Retinal pigment epithelial cell (primary cell): ENCODE results near the gene SHC2.

Experiments
- DNase-seq: peaks from one replicate; pipeline ENCODE4 v3.0.0-alpha.2; 2010; ENCODE audit warnings: low read depth
- H3K4me3 ChIP-seq: 2 replicates; pipeline ENCODE4 v1.5.1; 2011; ENCODE audit warnings: mild to moderate bottlenecking, low read length, control low read depth, moderate library complexity
- CTCF ChIP-seq: conservative IDR thresholded peaks from 2 replicates; pipeline ENCODE4 v1.5.1; 2011; ENCODE audit warnings: low read depth, low read length, control low read depth, inconsistent platforms

The SHC2 gene

GRCh38 chr19:489418-490196, 28.8 kb upstream of the SHC2 start:
- peak; percentile 10 for TF ChIP-seq CTCF
- no peak for DNase-seq
- H3K4me3 ChIP-seq, result peak overlapping the region; percentile 71

GRCh38 chr19:488505-489417, 27.9 kb upstream of the SHC2 start:
- H3K4me3 ChIP-seq, result peak overlapping the region; percentile 71
- DNase-seq, result peak; percentile 76
- no peak for TF ChIP-seq CTCF

DNA sequence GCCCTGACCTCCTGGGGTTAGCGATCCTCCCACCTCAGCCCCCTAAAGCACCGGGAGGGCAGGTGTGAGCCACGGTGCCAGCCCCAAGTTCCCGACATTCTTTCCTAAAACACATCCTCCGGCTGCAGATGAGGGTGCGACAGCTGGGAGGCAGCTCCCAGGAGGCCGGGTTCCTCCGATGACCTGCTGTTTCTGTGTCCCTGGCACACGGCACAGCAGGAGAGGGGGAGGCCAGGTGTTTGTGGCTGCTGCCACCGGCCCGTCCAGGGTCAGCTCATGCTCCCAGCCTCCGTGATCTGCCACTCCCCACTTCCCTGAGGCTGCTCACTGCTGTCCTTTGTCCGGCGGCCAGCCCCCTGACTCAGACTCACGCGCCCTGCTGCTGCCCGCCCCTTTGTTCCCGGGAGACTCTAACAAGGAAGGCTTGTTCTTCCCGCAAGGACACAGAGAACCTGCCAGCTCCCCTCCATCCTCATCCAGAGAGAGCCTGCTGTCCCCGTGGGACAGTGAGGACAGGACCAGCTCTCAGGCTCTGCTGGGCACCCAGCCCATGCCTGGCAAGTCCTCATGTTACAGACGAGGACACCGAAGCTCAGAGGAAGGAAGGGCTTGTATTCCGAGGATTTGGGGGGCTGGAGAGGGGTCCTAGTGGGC, 24.9 kb upstream of the SHC2 start:
- H3K4me3 ChIP-seq, result peak overlapping the region; percentile 9
- peak; percentile 78 for DNase-seq
- no peak for TF ChIP-seq CTCF

DNA sequence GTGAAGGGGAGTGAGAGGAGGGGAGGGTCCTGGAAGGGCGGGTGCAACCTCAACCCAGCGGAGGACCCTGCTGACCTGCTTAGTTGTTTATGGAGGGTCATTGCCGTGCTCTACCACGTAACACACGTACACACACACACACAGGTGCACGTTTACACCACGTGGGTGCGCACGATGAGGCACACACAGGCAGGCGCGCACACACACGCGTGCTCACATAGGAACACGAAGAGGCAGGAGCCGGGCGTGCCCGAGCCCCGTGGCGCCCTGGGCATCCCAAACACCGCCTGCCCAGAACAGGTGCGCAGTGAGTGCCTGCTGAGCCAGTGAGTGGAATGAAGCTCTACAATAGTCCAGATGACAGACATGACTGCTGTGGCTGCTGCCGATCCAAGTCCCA, 24.2 kb upstream of the SHC2 start:
- no peak for DNase-seq
- TF ChIP-seq CTCF, result no peak
- no peak overlapping the region for H3K4me3 ChIP-seq

- DNase-seq, result no peak
- TF ChIP-seq CTCF, result no peak
- no peak overlapping the region for H3K4me3 ChIP-seq
Observed at GRCh38 chr19:484494-484893, 23.7 kb upstream of the SHC2 start.

DNA sequence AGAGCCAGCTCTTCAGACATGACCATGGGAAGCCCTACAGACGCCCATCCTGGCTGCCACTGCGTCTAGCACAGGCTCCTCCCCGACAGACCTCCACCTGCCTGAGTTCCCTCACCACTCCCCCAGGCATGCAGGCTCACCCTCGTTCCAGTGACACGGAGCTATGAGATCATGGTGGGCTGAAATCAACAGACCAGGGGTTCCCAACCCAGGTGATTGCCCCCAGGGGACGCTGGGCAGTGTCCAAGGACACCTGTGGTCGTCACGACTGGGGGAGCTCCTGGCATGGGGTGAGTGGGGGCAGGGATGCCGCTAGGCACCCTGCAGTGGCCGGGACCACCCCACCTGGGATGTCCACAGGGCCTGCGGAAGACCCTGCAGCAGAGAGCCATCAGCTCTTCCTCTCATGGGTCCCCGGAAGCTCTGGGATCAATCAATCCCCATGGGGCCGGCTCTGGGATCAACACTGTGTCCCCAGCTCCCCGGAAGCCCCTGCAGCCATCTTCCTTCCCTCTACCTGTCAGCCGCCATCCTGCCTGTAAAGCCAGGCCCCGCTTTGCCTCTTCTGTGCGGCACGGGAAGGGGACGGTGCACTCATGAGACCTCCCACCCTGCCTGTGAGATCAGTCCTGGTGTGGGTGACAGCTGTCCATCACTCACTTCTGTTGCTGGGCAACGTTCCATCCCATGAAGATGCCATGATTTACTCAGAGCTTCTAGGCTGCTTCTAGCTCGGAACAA, 22.7 kb upstream of the SHC2 start:
- no peak for TF ChIP-seq CTCF

More for the DNA sequence above, 22.7 kb upstream of the SHC2 start:
- H3K4me3 ChIP-seq, result no peak overlapping the region
- no peak for DNase-seq
